DND-41 (cell line): Measurements from ENCODE around the gene PRR23E.

ENCODE experiments used
- ATAC-seq: fragments of 200-7000 bp; cut with Tn5 transposase; 3 replicates; pipeline ENCODE4 v1.9.1; 2021; ENCODE audit warnings: low read depth; ENCODE audit not compliant: insufficient read depth
- DNase-seq: peaks from one replicate; pipeline ENCODE4 v3.0.0-alpha.2; 2020
- H2AFZ ChIP-seq: 2 replicates; pipeline ENCODE4 v1.6.0; 2012; ENCODE audit warnings: low read depth, low read length
- H3K27ac ChIP-seq: 2 replicates; pipeline ENCODE4 v1.5.1; 2012; ENCODE audit warnings: low read length, inconsistent platforms
- H3K27me3 ChIP-seq: fragments of 200-600 bp; sonication (generic); 2 replicates; pipeline ENCODE4 v1.6.0; 2012; ENCODE audit warnings: low read length, mild to moderate bottlenecking, inconsistent platforms; ENCODE audit not compliant: insufficient read depth, poor library complexity
- H3K36me3 ChIP-seq: 2 replicates; pipeline ENCODE4 v1.5.1; 2012; ENCODE audit warnings: low read length, inconsistent platforms; ENCODE audit not compliant: insufficient read depth
- H3K4me1 ChIP-seq: 2 replicates; pipeline ENCODE4 v1.5.1; 2012; ENCODE audit warnings: mild to moderate bottlenecking, low read length; ENCODE audit not compliant: insufficient read depth
- H3K4me2 ChIP-seq: 2 replicates; pipeline ENCODE4 v1.6.0; 2012; ENCODE audit warnings: mild to moderate bottlenecking, moderate library complexity, low read length, inconsistent platforms; ENCODE audit not compliant: insufficient read depth
- H3K4me3 ChIP-seq, 2 experiments: fragments of 200-600 bp in 1 of 2; shearing (Covaris generic) in 1 of 2; 2 replicates each; pipeline ENCODE4 v1.5.1; 2012 to 2016; ENCODE audit warnings: inconsistent platforms in 2 of 2, low read length in 2 of 2, mild to moderate bottlenecking in 2 of 2, low read depth in 1 of 2, moderate library complexity in 1 of 2
- H3K79me2 ChIP-seq: 2 replicates; pipeline ENCODE4 v1.6.0; 2012; ENCODE audit warnings: low read length, inconsistent platforms; ENCODE audit not compliant: insufficient read depth
- H3K9ac ChIP-seq: 2 replicates; pipeline ENCODE4 v1.6.0; 2012; ENCODE audit warnings: low read depth, mild to moderate bottlenecking, inconsistent platforms, low read length, moderate library complexity
- H3K9me3 ChIP-seq: 2 replicates; pipeline ENCODE4 v1.5.1; 2012; ENCODE audit warnings: low read length, moderate library complexity, mild to moderate bottlenecking, inconsistent platforms; ENCODE audit not compliant: insufficient read depth, severe bottlenecking
- H4K20me1 ChIP-seq: 2 replicates; pipeline ENCODE4 v1.6.0; 2012; ENCODE audit warnings: low read length; ENCODE audit not compliant: insufficient read depth
- CTCF ChIP-seq: IDR thresholded peaks from 2 replicates; pipeline ENCODE4 v1.5.1; 2012; ENCODE audit warnings: borderline replicate concordance, low read length, moderate library complexity, mild to moderate bottlenecking; ENCODE audit not compliant: poor library complexity, severe bottlenecking; ENCODE audit errors: extremely low read depth
- EZH2 ChIP-seq: IDR thresholded peaks from 3 replicates; pipeline ENCODE4 v1.6.1; 2012; ENCODE audit warnings: borderline replicate concordance, low read depth, mild to moderate bottlenecking, moderate library complexity, low read length, inconsistent platforms; ENCODE audit not compliant: severe bottlenecking

The PRR23E gene

GRCh38 chr3:127158614-127159229 is 34.2 kb upstream of the PRR23E start:
- H3K27me3 ChIP-seq: no peaks in the 10 kb centered on the region
- peaks cover 8% of the 10 kb centered on the region for H4K20me1 ChIP-seq
- H3K4me2 ChIP-seq: no peak overlapping the region
- H3K27ac ChIP-seq: no peak overlapping the region
- DNase-seq: no peak
- no peak for ATAC-seq
- H3K4me3 ChIP-seq: no peak overlapping the region
- H3K9me3 ChIP-seq: no peaks in the 10 kb centered on the region
- H2AFZ ChIP-seq: no peak overlapping the region
- no peaks in the 10 kb centered on the region for H3K79me2 ChIP-seq
- H3K4me1 ChIP-seq: no peaks in the 10 kb centered on the region
- no peak overlapping the region for H3K9ac ChIP-seq
- TF ChIP-seq EZH2: no peak
- no peak for TF ChIP-seq CTCF
- H3K36me3 ChIP-seq: no peaks in the 10 kb centered on the region

- Histone ChIP-seq H3K27ac (no peak overlapping the region), H3K4me1 (no peaks in the 10 kb centered on the region), H3K4me3 (no peak overlapping the region), H3K9ac (no peak overlapping the region), H2AFZ (no peak overlapping the region), H3K79me2 (no peaks in the 10 kb centered on the region), H3K36me3 (no peaks in the 10 kb centered on the region), H4K20me1 (peaks cover 10% of the 10 kb centered on the region), H3K27me3 (no peaks in the 10 kb centered on the region), H3K9me3 (no peaks in the 10 kb centered on the region), H3K4me2 (no peak overlapping the region)
- no peak for DNase-seq
- TF ChIP-seq CTCF: no peak
- no peak for TF ChIP-seq EZH2
- ATAC-seq: no peak
These were observed 33.4 kb upstream of the PRR23E start for GRCh38 chr3:127159543-127159942.

- Histone ChIP-seq H3K9me3 (no peaks in the 10 kb centered on the region), H3K4me2 (no peak overlapping the region), H3K79me2 (no peaks in the 10 kb centered on the region), H2AFZ (no peak overlapping the region), H3K27me3 (no peaks in the 10 kb centered on the region), H3K36me3 (no peaks in the 10 kb centered on the region), H4K20me1 (peaks cover 9% of the 10 kb centered on the region), H3K27ac (no peak overlapping the region), H3K9ac (no peak overlapping the region), H3K4me3 (no peak overlapping the region), H3K4me1 (no peaks in the 10 kb centered on the region)
- no peak for TF ChIP-seq EZH2
- no peak for TF ChIP-seq CTCF
- no peak for ATAC-seq
- DNase-seq: no peak
These were observed 31.7 kb upstream of the PRR23E start for GRCh38 chr3:127161236-127161635.
